ENCODE measurements around the gene TANGO2.

Gene TANGO2

GRCh38 chr22:20022231-20022977, 1.5 kb downstream of the TANGO2 start:
- in situ Hi-C loops (cut with MboI; ENCODE audit: low sequenced_read_pairs, unreplicated experiment), result no loop called here
- no peak for DNase-seq (ENCODE audit: low spot score)
- TF ChIP-seq CTCF (IDR thresholded peaks at IDR 0.05; ENCODE audit: borderline replicate concordance, control extremely low read depth, extremely low read depth, insufficient read depth, missing control alignments), result no peak

GRCh38 chr22:20022978-20023613, 2.2 kb downstream of the TANGO2 start:
- DNase-seq (ENCODE audit: low spot score), result no peak
- in situ Hi-C loops (cut with MboI; ENCODE audit: low sequenced_read_pairs, unreplicated experiment), result no loop called here
- TF ChIP-seq CTCF (IDR thresholded peaks at IDR 0.05; ENCODE audit: borderline replicate concordance, control extremely low read depth, extremely low read depth, insufficient read depth, missing control alignments), result no peak

- in situ Hi-C loops (cut with MboI; ENCODE audit: low sequenced_read_pairs, unreplicated experiment), result no loop called here
- TF ChIP-seq CTCF (IDR thresholded peaks at IDR 0.05; ENCODE audit: borderline replicate concordance, control extremely low read depth, extremely low read depth, insufficient read depth, missing control alignments), result no peak
- no peak for DNase-seq (ENCODE audit: low spot score)
Measured at GRCh38 chr22:20024225-20024624, 3.3 kb downstream of the TANGO2 start.

- no peak for DNase-seq (ENCODE audit: low spot score)
- no peak for TF ChIP-seq CTCF (IDR thresholded peaks at IDR 0.05; ENCODE audit: borderline replicate concordance, control extremely low read depth, extremely low read depth, insufficient read depth, missing control alignments)
- in situ Hi-C loops (cut with MboI; ENCODE audit: low sequenced_read_pairs, unreplicated experiment), result no loop called here
Measured at GRCh38 chr22:20024650-20025397, 3.9 kb downstream of the TANGO2 start.

GRCh38 chr22:20025401-20026203, 4.7 kb downstream of the TANGO2 start:
- DNase-seq (ENCODE audit: low spot score), result no peak
- no peak for TF ChIP-seq CTCF (IDR thresholded peaks at IDR 0.05; ENCODE audit: borderline replicate concordance, control extremely low read depth, extremely low read depth, insufficient read depth, missing control alignments)
- in situ Hi-C loops (cut with MboI; ENCODE audit: low sequenced_read_pairs, unreplicated experiment), result no loop called here
